Measurements from ENCODE around the gene STRIP1.

STRIP1 gene

DNA sequence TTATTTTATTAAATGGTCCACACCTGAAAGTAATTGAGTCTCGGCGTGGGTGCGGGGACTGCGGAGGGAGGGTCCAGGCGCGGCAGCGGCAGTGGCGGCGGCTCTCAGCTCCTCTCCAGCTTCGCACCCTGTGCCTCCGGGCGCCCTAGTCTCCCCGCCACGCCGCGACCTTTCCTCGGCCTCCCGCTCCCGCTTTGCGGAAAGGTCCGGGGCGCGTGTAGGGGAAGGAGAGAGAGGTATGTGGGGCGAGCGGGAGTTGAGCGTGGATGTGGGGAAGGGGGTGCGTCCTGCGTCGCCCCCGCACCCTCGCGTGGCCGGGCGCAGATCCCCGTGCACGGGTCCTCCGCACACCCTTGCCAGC, 49.4 kb downstream of the STRIP1 start:
- H3K9me3 ChIP-seq (ENCODE audit: control insufficient read depth, low read length) = no peaks in the 10 kb centered on the region
- H3K4me2 ChIP-seq (ENCODE audit: low read length) = peak overlapping the region; percentile 71
- no peak overlapping the region for H3K27ac ChIP-seq
- no peaks in the 10 kb centered on the region for H3K79me2 ChIP-seq
- H3K9ac ChIP-seq = no peak overlapping the region
- H3K36me3 ChIP-seq (ENCODE audit: control insufficient read depth, insufficient read depth, low read length) = no peaks in the 10 kb centered on the region
- H2AFZ ChIP-seq = peak overlapping the region; percentile 53
- no peaks in the 10 kb centered on the region for H3K4me1 ChIP-seq
- H3K4me3 ChIP-seq (ENCODE audit: low read depth, low read length) = no peak overlapping the region
- H3K27me3 ChIP-seq (ENCODE audit: control insufficient read depth, insufficient read depth, low read length) = no peaks in the 10 kb centered on the region
- TF ChIP-seq, protein P1, sequence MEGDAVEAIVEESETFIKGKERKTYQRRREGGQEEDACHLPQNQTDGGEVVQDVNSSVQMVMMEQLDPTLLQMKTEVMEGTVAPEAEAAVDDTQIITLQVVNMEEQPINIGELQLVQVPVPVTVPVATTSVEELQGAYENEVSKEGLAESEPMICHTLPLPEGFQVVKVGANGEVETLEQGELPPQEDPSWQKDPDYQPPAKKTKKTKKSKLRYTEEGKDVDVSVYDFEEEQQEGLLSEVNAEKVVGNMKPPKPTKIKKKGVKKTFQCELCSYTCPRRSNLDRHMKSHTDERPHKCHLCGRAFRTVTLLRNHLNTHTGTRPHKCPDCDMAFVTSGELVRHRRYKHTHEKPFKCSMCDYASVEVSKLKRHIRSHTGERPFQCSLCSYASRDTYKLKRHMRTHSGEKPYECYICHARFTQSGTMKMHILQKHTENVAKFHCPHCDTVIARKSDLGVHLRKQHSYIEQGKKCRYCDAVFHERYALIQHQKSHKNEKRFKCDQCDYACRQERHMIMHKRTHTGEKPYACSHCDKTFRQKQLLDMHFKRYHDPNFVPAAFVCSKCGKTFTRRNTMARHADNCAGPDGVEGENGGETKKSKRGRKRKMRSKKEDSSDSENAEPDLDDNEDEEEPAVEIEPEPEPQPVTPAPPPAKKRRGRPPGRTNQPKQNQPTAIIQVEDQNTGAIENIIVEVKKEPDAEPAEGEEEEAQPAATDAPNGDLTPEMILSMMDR (IDR thresholded peaks at IDR 0.05) = no peak

DNA sequence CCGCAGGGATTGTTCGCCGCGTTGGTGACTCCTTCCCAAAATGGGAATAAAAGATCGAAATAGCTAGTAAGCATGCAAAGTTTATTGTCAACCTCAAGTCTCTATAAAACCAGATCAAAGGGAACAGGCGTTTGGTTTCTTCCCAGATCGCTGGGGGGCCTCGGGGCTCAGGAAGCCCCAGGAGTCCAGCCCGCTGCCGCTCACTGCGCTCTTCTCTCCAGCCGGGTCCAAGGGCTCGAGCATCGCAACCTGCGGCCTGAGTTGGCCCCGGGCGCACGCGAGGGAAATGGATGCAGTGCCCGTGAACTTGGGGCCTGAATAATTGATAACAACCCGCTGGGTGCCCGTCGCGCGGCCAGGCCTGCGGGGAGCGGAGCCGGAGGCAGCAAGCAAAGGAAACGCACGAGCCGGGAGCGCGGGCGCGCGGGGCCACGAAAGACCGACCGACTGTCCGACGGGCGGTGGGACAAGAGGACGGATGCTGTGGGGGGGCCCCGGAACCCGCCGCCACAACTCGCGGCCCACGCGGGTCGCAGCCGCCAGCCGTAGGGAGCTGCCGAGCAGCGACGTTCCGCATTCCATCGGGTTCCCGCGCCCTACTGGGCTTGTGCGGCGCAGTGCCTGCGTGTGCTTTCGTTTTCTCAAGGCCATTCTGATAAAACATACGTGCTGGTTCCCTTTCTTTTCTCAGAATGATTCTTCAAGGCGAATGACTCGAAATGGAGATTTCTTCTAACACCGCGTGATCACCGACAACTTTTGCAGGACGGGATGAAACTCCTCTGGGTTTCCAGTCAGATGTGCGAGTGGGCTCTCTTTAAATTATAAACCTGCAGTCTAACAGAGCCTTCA, 50.0 kb downstream of the STRIP1 start:
- no peak overlapping the region for H3K27ac ChIP-seq

DNA sequence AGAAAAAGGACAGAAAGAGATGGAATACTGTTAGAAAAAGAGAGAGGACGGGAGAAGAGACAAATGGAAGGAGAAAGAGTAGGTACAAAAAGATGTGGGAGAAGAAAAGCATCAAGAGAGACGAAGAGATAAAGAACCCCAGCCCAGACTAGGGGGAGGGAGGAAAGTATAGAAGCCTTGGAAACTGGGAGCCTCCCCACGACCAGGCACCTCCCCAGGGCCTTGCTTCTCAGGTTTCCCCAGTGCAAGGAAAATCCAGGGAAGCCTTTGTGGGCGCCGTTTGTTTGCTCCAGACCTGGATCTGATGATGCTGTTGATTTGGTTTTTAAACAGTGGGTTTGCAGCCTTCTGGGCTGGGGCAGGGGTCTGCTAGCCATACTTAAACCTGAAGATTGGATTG, 51.2 kb downstream of the STRIP1 start:
- no peak overlapping the region for H3K9ac ChIP-seq
- TF ChIP-seq, protein P1 (IDR thresholded peaks at IDR 0.05) = no peak
- H3K27ac ChIP-seq = no peak overlapping the region
- no peaks in the 10 kb centered on the region for H3K27me3 ChIP-seq (ENCODE audit: control insufficient read depth, insufficient read depth, low read length)
- no peak overlapping the region for H2AFZ ChIP-seq
- no peaks in the 10 kb centered on the region for H3K9me3 ChIP-seq (ENCODE audit: control insufficient read depth, low read length)
- H3K36me3 ChIP-seq (ENCODE audit: control insufficient read depth, insufficient read depth, low read length) = no peaks in the 10 kb centered on the region
- H3K79me2 ChIP-seq = no peaks in the 10 kb centered on the region
- H3K4me2 ChIP-seq (ENCODE audit: low read length) = no peak overlapping the region
- H3K4me1 ChIP-seq = no peaks in the 10 kb centered on the region
- H3K4me3 ChIP-seq (ENCODE audit: low read depth, low read length) = no peak overlapping the region

More for the DNA sequence above, 50.0 kb downstream of the STRIP1 start:
- Histone ChIP-seq H3K4me2 (ENCODE audit: low read length) (peak overlapping the region; percentile 71), H3K36me3 (ENCODE audit: control insufficient read depth, insufficient read depth, low read length) (no peaks in the 10 kb centered on the region), H3K9me3 (ENCODE audit: control insufficient read depth, low read length) (no peaks in the 10 kb centered on the region), H3K4me1 (no peaks in the 10 kb centered on the region), H3K4me3 (ENCODE audit: low read depth, low read length) (peak overlapping the region; percentile 52), H3K79me2 (no peaks in the 10 kb centered on the region), H3K27me3 (ENCODE audit: control insufficient read depth, insufficient read depth, low read length) (no peaks in the 10 kb centered on the region), H3K9ac (no peak overlapping the region), H2AFZ (peak overlapping the region; percentile 53)
- TF ChIP-seq, protein P1 (IDR thresholded peaks at IDR 0.05) = no peak

DNA sequence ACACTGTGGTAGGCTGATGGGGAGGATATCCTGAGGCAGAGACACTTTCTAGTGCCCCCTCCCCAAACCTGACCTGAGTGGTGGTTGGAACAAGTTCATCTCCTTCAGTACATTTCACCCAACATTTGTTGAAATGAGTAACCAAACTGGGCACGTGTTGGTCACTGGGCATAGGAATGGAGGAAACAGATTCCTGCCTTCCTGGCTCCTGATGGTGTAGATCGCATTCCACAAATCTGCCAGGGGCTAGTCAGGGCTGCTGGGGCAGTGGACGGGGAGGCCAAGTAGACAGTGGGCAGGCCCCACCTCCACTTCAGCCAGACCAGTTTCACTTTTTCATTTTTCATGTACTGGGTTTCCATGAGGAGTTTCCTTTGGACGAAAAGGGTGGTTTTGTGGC, 52.5 kb downstream of the STRIP1 start:
- Histone ChIP-seq H3K4me3 (ENCODE audit: low read depth, low read length) (no peak overlapping the region), H3K9ac (no peak overlapping the region), H2AFZ (no peak overlapping the region), H3K4me2 (ENCODE audit: low read length) (no peak overlapping the region), H3K27ac (no peak overlapping the region), H3K79me2 (no peaks in the 10 kb centered on the region), H3K9me3 (ENCODE audit: control insufficient read depth, low read length) (no peaks in the 10 kb centered on the region), H3K36me3 (ENCODE audit: control insufficient read depth, insufficient read depth, low read length) (no peaks in the 10 kb centered on the region), H3K4me1 (no peaks in the 10 kb centered on the region), H3K27me3 (ENCODE audit: control insufficient read depth, insufficient read depth, low read length) (no peaks in the 10 kb centered on the region)
- TF ChIP-seq, protein P1 (IDR thresholded peaks at IDR 0.05) = no peak
